Amygdala (tissue), 56 donors: ENCODE results near the gene GRM5.
A peak's percentile ranks its signal among the peaks of the same experiment; 100 is the strongest.

Experiments
- DNase-seq, 56 donors: peaks; one replicate each; lab custom pipeline; 2025; lab: John Stamatoyannopoulos, UW

GRM5 gene

GRCh38 chr11:88520391-88520790, 545.4 kb downstream of the GRM5 start:
- DNase-seq = no peak

DNA sequence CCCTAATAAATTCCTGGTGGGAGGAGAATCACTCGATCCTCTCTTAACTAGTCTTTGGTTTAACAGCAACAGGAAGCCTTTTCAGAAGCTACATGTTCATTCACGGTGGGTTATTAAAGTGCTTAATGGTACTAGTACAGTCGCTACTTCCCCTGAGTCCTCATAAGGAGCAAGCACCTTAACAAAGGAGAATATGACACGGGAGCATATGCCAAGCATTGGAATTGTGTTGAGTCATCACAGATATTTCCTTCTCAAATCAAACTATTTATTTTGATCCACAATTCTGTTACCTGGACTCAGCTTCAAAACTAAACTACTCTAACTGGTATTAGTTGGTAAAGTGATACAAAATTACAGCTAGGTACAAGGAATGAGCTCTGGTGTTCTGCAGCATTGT, 550.8 kb downstream of the GRM5 start:
- no peak for DNase-seq

- DNase-seq = no peak
These were observed 554.8 kb downstream of the GRM5 start for GRCh38 chr11:88511006-88511405.

DNA sequence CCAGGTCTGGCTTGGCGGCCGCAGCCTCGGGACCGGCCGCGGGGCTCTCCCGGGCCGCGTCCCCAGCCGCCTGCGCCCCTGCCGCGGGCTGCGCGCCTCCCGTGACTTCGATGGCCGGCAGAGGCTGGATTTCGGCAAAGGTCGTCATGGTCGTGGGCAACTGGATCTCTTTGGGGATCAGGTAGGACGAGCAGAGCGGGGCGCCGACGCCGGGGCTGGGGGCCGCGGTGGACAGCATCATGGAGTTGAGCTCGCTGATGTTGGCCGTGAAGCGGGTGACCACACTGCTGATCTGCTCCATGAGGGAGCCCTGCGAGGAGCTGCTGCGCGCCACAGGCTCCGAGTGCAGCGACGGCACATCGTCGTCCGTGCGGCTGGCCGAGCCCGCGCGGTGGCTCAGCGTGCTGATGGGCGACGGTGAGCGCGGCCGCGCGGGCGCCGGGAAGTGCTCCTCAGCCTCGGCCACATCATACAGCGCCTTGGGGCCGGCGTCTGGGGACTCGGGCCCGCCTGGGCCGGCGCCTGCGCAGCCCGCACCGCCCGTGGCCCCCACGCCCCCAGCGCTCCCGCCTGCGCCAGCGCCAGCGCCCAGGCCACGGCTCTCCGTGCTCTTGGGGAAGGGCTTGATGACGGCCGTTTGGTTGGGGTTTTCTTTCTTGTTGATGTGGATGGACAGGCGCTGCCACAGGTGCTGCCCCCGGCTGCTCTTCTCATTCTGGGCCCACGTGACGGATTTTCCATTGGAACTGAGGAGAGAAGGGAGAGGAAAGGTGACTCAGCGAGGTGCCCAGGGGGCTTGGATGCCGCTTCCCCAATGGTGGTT, 556.8 kb downstream of the GRM5 start:
- no peak for DNase-seq

GRCh38 chr11:88508418-88508758, 557.4 kb downstream of the GRM5 start:
- no peak for DNase-seq

DNA sequence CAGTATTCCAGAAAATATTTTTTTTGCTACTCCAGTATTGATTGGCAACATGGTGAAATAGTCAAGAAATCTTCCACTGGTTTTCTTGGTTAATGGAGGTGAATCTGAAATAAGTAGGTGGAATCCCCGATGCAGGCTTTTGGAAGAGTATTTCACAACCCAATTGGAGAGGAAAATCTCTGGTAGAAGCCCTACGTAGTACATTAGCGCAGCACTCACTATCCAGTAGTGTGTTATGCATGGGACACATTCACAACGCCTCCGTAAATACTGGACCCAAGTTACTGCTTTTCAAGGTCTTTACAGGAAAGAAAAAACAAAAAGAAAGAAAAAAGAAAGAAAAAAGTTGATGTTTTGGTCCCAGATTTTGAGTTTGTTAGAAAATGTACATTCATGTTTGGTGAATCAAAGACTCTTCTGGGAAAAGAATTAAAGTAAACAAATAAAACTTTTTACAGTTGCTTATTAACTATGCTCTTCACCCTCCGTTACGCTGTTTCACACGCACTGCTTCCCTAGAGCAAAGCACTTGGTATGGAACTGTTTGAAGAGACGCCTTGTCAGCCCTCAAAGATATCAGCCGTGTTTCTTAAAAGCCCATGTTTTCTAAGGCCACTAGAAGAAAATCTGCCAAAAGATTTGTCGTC, 557.9 kb downstream of the GRM5 start:
- no peak for DNase-seq

DNA sequence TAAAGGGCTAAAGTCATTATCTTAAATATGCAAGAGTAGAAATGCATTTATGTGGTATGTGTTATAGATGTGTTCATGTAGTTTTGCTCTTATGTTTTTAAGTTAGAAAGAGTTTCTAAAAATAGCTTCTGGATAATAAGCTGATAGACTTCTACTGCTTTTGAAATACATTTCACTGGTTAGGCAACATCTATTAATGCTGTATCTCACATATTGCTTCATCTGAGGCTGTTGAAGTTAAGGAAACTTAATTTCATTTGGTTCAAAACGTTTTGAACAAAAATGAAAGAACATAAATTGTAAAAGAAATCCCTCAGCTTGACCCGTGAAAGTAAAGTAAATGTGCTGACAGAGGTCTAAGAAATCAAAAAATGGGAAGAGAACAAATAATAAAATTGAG, 564.2 kb downstream of the GRM5 start:
- DNase-seq = no peak

- no peak for DNase-seq
These were observed 569.9 kb downstream of the GRM5 start for GRCh38 chr11:88495836-88496235.

GRCh38 chr11:88494848-88495247, 570.9 kb downstream of the GRM5 start:
- DNase-seq = no peak

- no peak for DNase-seq
These were observed 574.1 kb downstream of the GRM5 start for GRCh38 chr11:88491674-88492073.

- DNase-seq = no peak
These were observed 576.8 kb downstream of the GRM5 start for GRCh38 chr11:88489030-88489429.

- no peak for DNase-seq
These were observed 578.1 kb downstream of the GRM5 start for GRCh38 chr11:88487646-88488045.

DNA sequence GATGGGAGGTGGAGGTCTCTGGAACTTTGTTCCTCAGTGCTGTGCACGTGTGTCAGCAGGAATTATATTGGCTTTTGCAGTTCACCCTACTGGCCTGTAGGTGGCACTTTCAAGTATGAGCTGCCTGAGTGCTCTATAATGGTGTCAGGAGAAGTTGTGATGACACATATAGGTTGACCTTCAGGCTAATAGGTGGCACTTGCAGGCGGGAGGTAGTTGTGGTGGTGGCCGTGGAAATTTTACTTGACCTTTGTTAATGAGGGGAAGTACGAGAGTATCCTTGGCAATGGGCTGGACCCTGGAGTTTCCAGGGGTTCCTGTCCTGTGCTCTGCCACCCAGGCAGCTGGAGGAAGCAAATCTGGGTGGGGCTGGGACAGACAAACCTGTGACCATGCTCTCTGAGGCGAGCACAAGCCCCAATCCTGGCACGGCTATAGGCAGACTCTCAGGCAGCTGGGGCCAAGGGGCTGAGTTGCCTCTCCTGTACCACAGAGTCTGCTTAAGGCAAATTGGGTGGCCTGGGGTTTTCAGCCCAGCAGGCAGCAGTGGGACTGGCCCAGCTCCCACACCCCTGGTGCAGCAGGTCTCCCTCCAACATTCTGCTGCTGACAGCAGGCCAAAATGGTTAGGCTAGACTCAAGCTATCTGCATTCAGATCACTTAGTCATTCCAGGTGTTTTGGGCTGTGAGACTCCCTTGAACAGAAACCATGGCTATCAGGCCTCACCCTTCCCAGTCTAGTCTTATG, 580.7 kb downstream of the GRM5 start:
- DNase-seq = peak in 2 of 56 donors; percentile 1 to 27

DNA sequence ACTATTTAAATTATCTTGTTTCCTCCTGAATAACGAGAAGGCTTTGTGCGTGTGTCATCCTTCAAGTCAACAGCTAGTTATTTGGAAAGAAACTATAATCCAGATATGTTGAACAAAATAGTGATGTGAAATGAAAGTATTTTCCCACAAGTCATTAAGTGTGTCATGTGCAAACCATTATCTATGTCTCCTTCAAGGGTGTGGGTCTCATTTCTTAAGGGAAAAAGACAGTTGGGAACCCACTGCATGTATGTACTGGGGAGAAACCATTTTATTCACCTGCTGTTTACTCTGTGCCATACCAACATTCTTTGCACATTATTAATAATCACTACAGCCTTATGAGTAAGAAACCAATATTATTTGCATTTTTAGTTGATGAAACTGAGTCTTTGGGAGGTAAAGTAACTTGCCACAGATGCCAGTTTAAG, 582.9 kb downstream of the GRM5 start:
- DNase-seq = no peak

DNA sequence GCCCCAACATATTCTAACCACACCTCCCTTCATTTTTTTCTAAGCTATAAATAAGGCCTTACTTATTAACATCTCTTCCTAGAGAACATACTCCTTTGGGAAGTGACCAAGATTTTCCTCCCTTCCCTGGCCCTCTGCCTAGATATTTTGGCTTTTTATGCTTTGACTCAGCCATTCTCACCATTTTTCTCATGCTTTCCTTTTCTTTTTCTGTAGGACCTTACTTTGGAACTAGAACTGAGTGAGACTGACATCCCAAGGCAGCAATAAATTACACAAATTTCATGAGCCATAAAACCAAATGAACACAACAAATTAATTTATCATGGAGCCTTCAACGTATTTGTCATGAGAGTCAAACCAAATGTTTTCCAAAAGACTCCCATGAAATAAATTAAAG, 585.6 kb downstream of the GRM5 start:
- DNase-seq = no peak

- no peak for DNase-seq
These were observed 587.5 kb downstream of the GRM5 start for GRCh38 chr11:88478136-88478815.

- DNase-seq = peak in 1 of 56 donors; percentile 3
These were observed 589.8 kb downstream of the GRM5 start for GRCh38 chr11:88475991-88476418.

DNA sequence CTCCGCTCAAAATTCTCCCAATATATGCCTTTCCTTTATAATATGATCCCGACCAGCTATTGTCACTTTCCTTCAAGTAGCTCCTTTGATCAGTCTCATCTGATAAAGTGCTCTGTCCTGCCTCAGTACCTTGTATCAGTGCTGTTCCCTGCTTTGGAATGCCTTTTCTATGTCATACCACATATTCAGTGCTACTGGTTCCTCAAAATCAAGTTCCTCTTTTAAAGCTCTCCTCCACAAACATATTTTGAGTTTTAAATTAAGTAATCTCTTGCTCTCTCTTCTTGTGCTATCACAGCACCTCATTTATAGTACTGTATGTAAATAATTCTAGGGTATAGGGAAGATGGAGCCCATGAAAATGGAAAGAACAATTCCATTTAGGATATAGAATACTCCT, 591.1 kb downstream of the GRM5 start:
- DNase-seq = no peak

GRCh38 chr11:88469561-88470225, 596.1 kb downstream of the GRM5 start:
- no peak for DNase-seq

GRCh38 chr11:88464528-88464927, 601.3 kb downstream of the GRM5 start:
- DNase-seq = no peak
